WERI-Rb-1 (cell line): ENCODE data around the gene PHC2.
A peak's percentile ranks its signal among the peaks of the same experiment; 100 is the strongest.

Experiments used
- DNase-seq: peaks from one replicate; pipeline ENCODE4 v3.0.0-alpha.2; 2020
- H3K27ac ChIP-seq: fragments of 250-450 bp; sonication (Bioruptor Pico); 2 replicates; pipeline ENCODE4 v1.5.1; 2020; ENCODE audit warnings: mild to moderate bottlenecking, moderate library complexity
- H3K27me3 ChIP-seq: fragments of 250-450 bp; sonication (Bioruptor Pico); 2 replicates; pipeline ENCODE4 v1.5.1; 2021; ENCODE audit warnings: mild to moderate bottlenecking, low read depth, moderate library complexity; ENCODE audit not compliant: insufficient read depth, severe bottlenecking
- H3K36me3 ChIP-seq: fragments of 250-450 bp; sonication (Bioruptor Pico); 2 replicates; pipeline ENCODE4 v1.5.1; 2020; ENCODE audit warnings: mild to moderate bottlenecking, moderate library complexity
- H3K4me3 ChIP-seq: 2 replicates; pipeline ENCODE4 v1.5.1; 2011; ENCODE audit warnings: low read depth, mild to moderate bottlenecking, control low read depth, low read length
- H3K9me3 ChIP-seq: fragments of 250-450 bp; sonication (Bioruptor Pico); 2 replicates; pipeline ENCODE4 v1.5.1; 2021; ENCODE audit warnings: mild to moderate bottlenecking, moderate library complexity; ENCODE audit not compliant: severe bottlenecking
- TF ChIP-seq, protein P1 (sequence below): IDR thresholded peaks from 2 replicates; pipeline ENCODE4 v1.5.1; 2011; ENCODE audit warnings: low read depth, mild to moderate bottlenecking, control low read depth, inconsistent platforms, low read length

The PHC2 gene

DNA sequence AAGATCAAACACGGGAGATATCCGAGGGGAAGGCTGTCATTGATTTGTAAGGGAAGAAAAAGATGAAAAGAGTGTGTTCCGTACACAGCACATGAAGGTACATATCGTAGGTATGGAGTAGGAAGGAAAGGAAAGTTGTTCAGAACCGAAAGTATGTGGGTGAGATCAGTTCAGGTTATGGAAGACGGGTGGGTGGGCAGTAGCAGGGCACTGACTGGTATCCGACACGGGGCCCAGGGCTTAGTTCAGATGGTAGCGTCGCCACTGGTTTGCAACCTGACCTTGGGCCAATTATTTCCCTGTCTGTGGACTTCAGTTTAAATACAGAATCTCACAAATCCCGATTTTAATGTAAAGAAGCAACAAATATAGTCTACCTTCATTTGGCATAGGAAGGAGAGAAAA is 82.2 kb downstream of the PHC2 start:
- peak overlapping the region; percentile 95 for H3K27ac ChIP-seq
- H3K9me3 ChIP-seq: peaks cover 2% of the 10 kb centered on the region
- DNase-seq: no peak
- TF ChIP-seq, protein P1, sequence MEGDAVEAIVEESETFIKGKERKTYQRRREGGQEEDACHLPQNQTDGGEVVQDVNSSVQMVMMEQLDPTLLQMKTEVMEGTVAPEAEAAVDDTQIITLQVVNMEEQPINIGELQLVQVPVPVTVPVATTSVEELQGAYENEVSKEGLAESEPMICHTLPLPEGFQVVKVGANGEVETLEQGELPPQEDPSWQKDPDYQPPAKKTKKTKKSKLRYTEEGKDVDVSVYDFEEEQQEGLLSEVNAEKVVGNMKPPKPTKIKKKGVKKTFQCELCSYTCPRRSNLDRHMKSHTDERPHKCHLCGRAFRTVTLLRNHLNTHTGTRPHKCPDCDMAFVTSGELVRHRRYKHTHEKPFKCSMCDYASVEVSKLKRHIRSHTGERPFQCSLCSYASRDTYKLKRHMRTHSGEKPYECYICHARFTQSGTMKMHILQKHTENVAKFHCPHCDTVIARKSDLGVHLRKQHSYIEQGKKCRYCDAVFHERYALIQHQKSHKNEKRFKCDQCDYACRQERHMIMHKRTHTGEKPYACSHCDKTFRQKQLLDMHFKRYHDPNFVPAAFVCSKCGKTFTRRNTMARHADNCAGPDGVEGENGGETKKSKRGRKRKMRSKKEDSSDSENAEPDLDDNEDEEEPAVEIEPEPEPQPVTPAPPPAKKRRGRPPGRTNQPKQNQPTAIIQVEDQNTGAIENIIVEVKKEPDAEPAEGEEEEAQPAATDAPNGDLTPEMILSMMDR: no peak
- H3K4me3 ChIP-seq: peak overlapping the region; percentile 97
- no peaks in the 10 kb centered on the region for H3K27me3 ChIP-seq
- peaks cover 63% of the 10 kb centered on the region for H3K36me3 ChIP-seq

DNA sequence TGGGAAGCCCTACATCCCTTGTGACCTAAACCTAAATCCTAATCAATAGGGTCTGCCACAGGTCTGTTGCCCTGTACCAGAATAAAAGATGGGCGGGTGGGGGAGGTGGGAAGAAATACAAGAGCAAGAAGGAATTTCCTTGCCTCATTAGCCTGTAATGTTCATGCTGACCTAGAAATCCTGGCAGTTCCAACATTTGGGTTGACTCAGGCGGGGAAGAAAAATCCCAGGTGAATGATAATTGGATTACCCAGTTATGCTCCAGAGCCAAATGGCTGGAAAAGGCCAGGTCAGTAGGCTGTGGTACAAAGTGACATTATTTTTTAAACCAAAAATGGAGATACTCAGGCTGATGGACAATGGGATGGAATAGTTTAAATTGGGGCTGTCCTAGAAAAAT is 82.7 kb downstream of the PHC2 start:
- peaks cover 68% of the 10 kb centered on the region for H3K36me3 ChIP-seq
- H3K4me3 ChIP-seq: peak overlapping the region; percentile 97
- peak overlapping the region; percentile 95 for H3K27ac ChIP-seq
- DNase-seq: no peak
- TF ChIP-seq, protein P1: no peak
- H3K9me3 ChIP-seq: peaks cover 2% of the 10 kb centered on the region
- H3K27me3 ChIP-seq: no peaks in the 10 kb centered on the region

DNA sequence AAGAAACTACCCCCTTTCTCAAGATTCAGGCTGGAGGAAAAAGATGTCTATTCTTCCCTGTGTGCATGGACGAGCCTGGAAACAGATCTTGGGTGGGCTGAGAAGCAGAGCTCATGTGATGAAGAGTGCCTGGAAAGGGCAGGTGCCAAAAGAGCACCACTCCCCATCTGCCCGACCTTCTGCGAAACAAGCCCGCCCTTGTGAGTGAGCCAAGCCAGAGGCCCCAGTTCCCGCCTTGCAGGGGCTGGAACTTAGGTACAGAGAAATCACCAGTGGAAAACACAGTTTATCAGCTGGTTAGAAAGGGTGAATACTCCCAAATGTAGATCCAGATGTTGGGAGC is 83.3 kb downstream of the PHC2 start:
- peak overlapping the region; percentile 97 for H3K4me3 ChIP-seq
- peaks cover 2% of the 10 kb centered on the region for H3K9me3 ChIP-seq
- DNase-seq: no peak

DNA sequence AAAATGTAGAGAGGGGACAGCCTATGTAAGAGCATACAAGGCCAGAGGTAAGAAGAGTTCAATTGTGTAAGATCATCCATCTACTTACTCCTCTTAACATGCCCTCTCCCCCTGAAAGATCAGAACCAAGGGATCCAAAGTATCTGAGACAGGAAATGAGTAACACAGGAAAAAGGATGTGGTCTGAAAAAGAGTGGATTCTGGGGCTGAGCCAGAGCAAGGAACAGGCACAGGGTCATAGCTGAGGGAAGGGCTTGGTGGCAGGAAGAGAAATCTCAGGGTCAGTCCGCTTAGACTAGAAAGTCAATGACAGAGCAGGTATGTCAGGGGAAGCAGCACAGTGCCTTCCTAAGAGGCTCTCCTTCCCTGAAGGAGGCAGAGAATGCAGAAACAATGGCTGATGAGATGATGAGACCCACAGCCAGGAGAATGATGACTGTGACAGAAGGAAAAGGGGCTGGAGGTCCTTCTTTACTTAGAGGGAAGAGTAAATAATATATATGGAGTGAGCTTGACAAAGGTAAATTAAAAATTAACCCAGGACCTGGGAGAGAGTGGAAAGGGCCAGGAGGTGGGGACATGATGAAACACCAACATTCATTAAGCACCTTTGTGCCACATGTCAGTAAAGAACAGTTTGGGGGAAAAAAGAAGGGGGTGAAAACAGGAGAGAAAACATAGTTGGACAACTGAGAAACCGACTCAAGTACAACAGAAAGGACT is 83.8 kb downstream of the PHC2 start:
- TF ChIP-seq, protein P1: no peak
- H3K36me3 ChIP-seq: peaks cover 71% of the 10 kb centered on the region
- H3K27ac ChIP-seq: peak overlapping the region; percentile 95
- H3K9me3 ChIP-seq: peaks cover 2% of the 10 kb centered on the region
- H3K27me3 ChIP-seq: no peaks in the 10 kb centered on the region
- peak overlapping the region; percentile 97 for H3K4me3 ChIP-seq
- no peak for DNase-seq

More for the DNA sequence above, 83.3 kb downstream of the PHC2 start:
- Histone ChIP-seq H3K27me3 (no peaks in the 10 kb centered on the region), H3K27ac (peak overlapping the region; percentile 95), H3K36me3 (peaks cover 70% of the 10 kb centered on the region)
- TF ChIP-seq, protein P1: no peak

DNA sequence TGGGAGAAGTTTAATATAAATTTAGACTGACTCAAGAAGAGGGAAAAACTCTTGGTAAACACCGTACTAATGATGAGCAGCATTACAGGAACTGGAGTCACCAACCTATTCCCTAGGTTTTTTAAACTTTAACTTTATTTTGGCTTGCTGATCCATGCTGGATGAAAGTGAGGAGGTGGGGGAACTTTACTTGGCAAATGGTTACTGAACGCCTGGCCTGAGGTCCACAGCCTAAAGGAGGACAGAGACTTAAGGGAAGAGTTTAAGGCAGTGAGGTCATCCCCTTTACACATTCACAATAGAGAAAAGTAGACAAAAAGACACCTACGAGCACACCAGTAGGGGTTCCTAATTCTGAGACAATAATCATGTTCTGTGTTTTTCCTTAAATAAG is 84.4 kb downstream of the PHC2 start:
- peaks cover 2% of the 10 kb centered on the region for H3K9me3 ChIP-seq
- DNase-seq: no peak
- H3K36me3 ChIP-seq: peaks cover 77% of the 10 kb centered on the region
- H3K27ac ChIP-seq: peak overlapping the region; percentile 95
- peak overlapping the region; percentile 97 for H3K4me3 ChIP-seq
- TF ChIP-seq, protein P1: no peak
- H3K27me3 ChIP-seq: no peaks in the 10 kb centered on the region
